Rectal smooth muscle tissue (tissue), 1 donor: ENCODE results near the gene SAMD7.

Experiments used
- H3K27ac ChIP-seq: one replicate; pipeline ENCODE4 v1.7.0; 2013; ENCODE audit warnings: low read depth, low read length, inconsistent platforms
- H3K27me3 ChIP-seq: one replicate; pipeline ENCODE4 v1.7.0; 2013; ENCODE audit warnings: low read length; ENCODE audit not compliant: control insufficient read depth, insufficient read depth
- H3K36me3 ChIP-seq: one replicate; pipeline ENCODE4 v1.7.0; 2013; ENCODE audit warnings: low read length; ENCODE audit not compliant: control insufficient read depth, insufficient read depth
- H3K4me1 ChIP-seq: one replicate; pipeline ENCODE4 v1.7.0; 2013; ENCODE audit warnings: low read length; ENCODE audit not compliant: control insufficient read depth, insufficient read depth
- H3K4me3 ChIP-seq: one replicate; pipeline ENCODE4 v1.7.0; 2013; ENCODE audit warnings: low read length
- H3K9ac ChIP-seq: one replicate; pipeline ENCODE4 v1.7.0; 2013; ENCODE audit warnings: low read length

Gene SAMD7

GRCh38 chr3:169923831-169924230, 12.5 kb downstream of the SAMD7 start:
- H3K9ac ChIP-seq = no peak overlapping the region
- no peaks in the 10 kb centered on the region for H3K4me1 ChIP-seq
- H3K27ac ChIP-seq = no peak overlapping the region

GRCh38 chr3:169929830-169930519, 18.6 kb downstream of the SAMD7 start:
- H3K4me3 ChIP-seq = no peak overlapping the region
- H3K27ac ChIP-seq = no peak overlapping the region
- no peaks in the 10 kb centered on the region for H3K4me1 ChIP-seq
- no peaks in the 10 kb centered on the region for H3K36me3 ChIP-seq
- H3K27me3 ChIP-seq = no peaks in the 10 kb centered on the region
- H3K9ac ChIP-seq = no peak overlapping the region

More at GRCh38 chr3:169923831-169924230, 12.5 kb downstream of the SAMD7 start:
- H3K36me3 ChIP-seq = no peaks in the 10 kb centered on the region
- no peaks in the 10 kb centered on the region for H3K27me3 ChIP-seq
- H3K4me3 ChIP-seq = no peak overlapping the region

GRCh38 chr3:169930843-169931242, 19.5 kb downstream of the SAMD7 start:
- Histone ChIP-seq H3K4me1 (no peaks in the 10 kb centered on the region), H3K4me3 (no peak overlapping the region), H3K27me3 (no peaks in the 10 kb centered on the region), H3K9ac (no peak overlapping the region), H3K27ac (no peak overlapping the region), H3K36me3 (no peaks in the 10 kb centered on the region)

GRCh38 chr3:169931747-169932520, 20.6 kb downstream of the SAMD7 start:
- Histone ChIP-seq H3K4me1 (no peaks in the 10 kb centered on the region), H3K4me3 (no peak overlapping the region), H3K36me3 (no peaks in the 10 kb centered on the region), H3K9ac (no peak overlapping the region), H3K27me3 (no peaks in the 10 kb centered on the region), H3K27ac (no peak overlapping the region)

GRCh38 chr3:169939320-169939719, 27.9 kb downstream of the SAMD7 start:
- Histone ChIP-seq H3K9ac (no peak overlapping the region), H3K36me3 (no peaks in the 10 kb centered on the region), H3K4me1 (no peaks in the 10 kb centered on the region), H3K27me3 (no peaks in the 10 kb centered on the region), H3K4me3 (no peak overlapping the region), H3K27ac (no peak overlapping the region)

GRCh38 chr3:169939751-169940150, 28.4 kb downstream of the SAMD7 start:
- Histone ChIP-seq H3K27me3 (no peaks in the 10 kb centered on the region), H3K4me3 (no peak overlapping the region), H3K36me3 (no peaks in the 10 kb centered on the region), H3K4me1 (no peaks in the 10 kb centered on the region), H3K9ac (no peak overlapping the region), H3K27ac (no peak overlapping the region)

- H3K27me3 ChIP-seq = no peaks in the 10 kb centered on the region
- no peaks in the 10 kb centered on the region for H3K4me1 ChIP-seq
- H3K36me3 ChIP-seq = no peaks in the 10 kb centered on the region
- no peak overlapping the region for H3K4me3 ChIP-seq
- H3K9ac ChIP-seq = no peak overlapping the region
- H3K27ac ChIP-seq = no peak overlapping the region
Measured at GRCh38 chr3:169940470-169941181, 29.3 kb downstream of the SAMD7 start.

- Histone ChIP-seq H3K27ac (no peak overlapping the region), H3K27me3 (no peaks in the 10 kb centered on the region), H3K4me3 (no peak overlapping the region), H3K36me3 (no peaks in the 10 kb centered on the region), H3K4me1 (no peaks in the 10 kb centered on the region), H3K9ac (no peak overlapping the region)
Measured at GRCh38 chr3:169945313-169945712, 33.9 kb downstream of the SAMD7 start.

GRCh38 chr3:169946336-169946735, 35.0 kb downstream of the SAMD7 start:
- H3K27ac ChIP-seq = no peak overlapping the region
- no peaks in the 10 kb centered on the region for H3K4me1 ChIP-seq
- no peaks in the 10 kb centered on the region for H3K36me3 ChIP-seq
- H3K9ac ChIP-seq = no peak overlapping the region
- H3K4me3 ChIP-seq = no peak overlapping the region
- H3K27me3 ChIP-seq = no peaks in the 10 kb centered on the region

GRCh38 chr3:169948559-169949448, 37.4 kb downstream of the SAMD7 start:
- Histone ChIP-seq H3K9ac (no peak overlapping the region), H3K36me3 (no peaks in the 10 kb centered on the region), H3K4me3 (no peak overlapping the region), H3K27me3 (no peaks in the 10 kb centered on the region), H3K27ac (no peak overlapping the region), H3K4me1 (no peaks in the 10 kb centered on the region)

- Histone ChIP-seq H3K27me3 (no peaks in the 10 kb centered on the region), H3K36me3 (no peaks in the 10 kb centered on the region), H3K4me3 (no peak overlapping the region), H3K27ac (no peak overlapping the region), H3K4me1 (no peaks in the 10 kb centered on the region), H3K9ac (no peak overlapping the region)
Measured at GRCh38 chr3:169952045-169952444, 40.7 kb downstream of the SAMD7 start.
